ENCODE measurements around the gene SYT8.
"Not testable (repeated sequence)": the region's sequence is repeated elsewhere in the genome, so short reads cannot be mapped to it uniquely, and the experiment has no call there.

SYT8 gene

DNA sequence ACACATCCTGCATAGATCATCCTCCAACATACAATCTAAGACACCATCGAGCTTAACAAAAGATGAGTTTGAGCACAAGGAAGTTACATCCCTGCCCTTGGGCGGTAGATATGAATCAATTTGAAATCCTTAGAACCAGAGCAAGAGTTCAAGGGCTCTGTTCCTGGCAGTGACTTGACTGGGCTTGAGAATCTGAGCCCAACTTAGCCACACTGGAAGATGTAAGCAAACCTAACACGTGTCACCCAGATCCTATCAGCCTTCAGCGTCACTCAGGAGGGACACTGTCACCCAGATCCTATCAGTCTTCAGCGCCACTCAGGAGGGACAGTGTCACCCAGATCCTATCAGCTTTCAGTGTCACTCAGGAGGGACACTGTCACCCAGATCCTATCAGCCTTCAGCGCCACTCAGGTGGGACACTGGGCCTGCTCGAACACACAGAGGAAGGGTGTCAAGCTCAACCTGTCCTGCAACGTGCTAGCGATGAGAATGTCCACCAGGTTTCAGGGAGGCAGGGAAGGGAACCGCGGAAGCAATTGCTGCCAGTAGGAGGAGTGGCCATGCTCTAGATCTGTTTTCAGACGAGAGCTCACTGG is 38.3 kb upstream of the SYT8 start:
- no peak for DNase-seq (ENCODE audit: low read depth)
- no peak overlapping the region for H3K4me3 ChIP-seq (ENCODE audit: low read depth, low read length)
- TF ChIP-seq, protein P1, sequence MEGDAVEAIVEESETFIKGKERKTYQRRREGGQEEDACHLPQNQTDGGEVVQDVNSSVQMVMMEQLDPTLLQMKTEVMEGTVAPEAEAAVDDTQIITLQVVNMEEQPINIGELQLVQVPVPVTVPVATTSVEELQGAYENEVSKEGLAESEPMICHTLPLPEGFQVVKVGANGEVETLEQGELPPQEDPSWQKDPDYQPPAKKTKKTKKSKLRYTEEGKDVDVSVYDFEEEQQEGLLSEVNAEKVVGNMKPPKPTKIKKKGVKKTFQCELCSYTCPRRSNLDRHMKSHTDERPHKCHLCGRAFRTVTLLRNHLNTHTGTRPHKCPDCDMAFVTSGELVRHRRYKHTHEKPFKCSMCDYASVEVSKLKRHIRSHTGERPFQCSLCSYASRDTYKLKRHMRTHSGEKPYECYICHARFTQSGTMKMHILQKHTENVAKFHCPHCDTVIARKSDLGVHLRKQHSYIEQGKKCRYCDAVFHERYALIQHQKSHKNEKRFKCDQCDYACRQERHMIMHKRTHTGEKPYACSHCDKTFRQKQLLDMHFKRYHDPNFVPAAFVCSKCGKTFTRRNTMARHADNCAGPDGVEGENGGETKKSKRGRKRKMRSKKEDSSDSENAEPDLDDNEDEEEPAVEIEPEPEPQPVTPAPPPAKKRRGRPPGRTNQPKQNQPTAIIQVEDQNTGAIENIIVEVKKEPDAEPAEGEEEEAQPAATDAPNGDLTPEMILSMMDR (IDR thresholded peaks at IDR 0.05; ENCODE audit: control insufficient read depth, extremely low read depth, insufficient read depth) = no peak

- DNase-seq (ENCODE audit: low read depth) = no peak
- no peak overlapping the region for H3K4me3 ChIP-seq (ENCODE audit: low read depth, low read length)
- TF ChIP-seq, protein P1 (IDR thresholded peaks at IDR 0.05; ENCODE audit: control insufficient read depth, extremely low read depth, insufficient read depth) = no peak
Measured at GRCh38 chr11:1797391-1798125, 37.2 kb upstream of the SYT8 start.

GRCh38 chr11:1803246-1803645 is 31.5 kb upstream of the SYT8 start:
- TF ChIP-seq, protein P1 (IDR thresholded peaks at IDR 0.05; ENCODE audit: control insufficient read depth, extremely low read depth, insufficient read depth) = no peak
- DNase-seq (ENCODE audit: low read depth) = no peak
- no peak overlapping the region for H3K4me3 ChIP-seq (ENCODE audit: low read depth, low read length)

- DNase-seq (ENCODE audit: low read depth); H3K4me3 ChIP-seq (ENCODE audit: low read depth, low read length): not testable (repeated sequence)
Measured at GRCh38 chr11:1803835-1804519, 30.8 kb upstream of the SYT8 start.

DNA sequence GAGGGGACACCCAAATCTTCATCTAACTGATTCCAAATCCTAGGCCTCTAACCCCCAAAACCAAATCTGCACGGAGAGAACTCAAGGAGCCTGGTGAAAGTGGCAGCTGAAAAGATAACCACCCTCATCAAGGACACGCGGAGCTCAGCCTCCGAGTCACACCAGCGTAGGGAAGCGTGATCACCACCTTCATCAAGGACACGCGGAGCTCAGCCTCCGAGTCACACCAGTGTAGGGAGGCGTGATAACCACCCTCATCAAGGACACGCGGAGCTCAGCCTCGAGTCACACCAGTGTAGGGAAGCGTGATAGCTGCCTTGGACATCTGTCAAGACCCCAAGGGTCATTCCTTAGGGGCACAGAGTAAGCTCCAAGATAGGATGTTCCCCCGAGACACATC is 29.3 kb upstream of the SYT8 start:
- TF ChIP-seq, protein P1 (IDR thresholded peaks at IDR 0.05; ENCODE audit: control insufficient read depth, extremely low read depth, insufficient read depth) = no peak
- no peak for DNase-seq (ENCODE audit: low read depth)
- H3K4me3 ChIP-seq (ENCODE audit: low read depth, low read length) = no peak overlapping the region

DNA sequence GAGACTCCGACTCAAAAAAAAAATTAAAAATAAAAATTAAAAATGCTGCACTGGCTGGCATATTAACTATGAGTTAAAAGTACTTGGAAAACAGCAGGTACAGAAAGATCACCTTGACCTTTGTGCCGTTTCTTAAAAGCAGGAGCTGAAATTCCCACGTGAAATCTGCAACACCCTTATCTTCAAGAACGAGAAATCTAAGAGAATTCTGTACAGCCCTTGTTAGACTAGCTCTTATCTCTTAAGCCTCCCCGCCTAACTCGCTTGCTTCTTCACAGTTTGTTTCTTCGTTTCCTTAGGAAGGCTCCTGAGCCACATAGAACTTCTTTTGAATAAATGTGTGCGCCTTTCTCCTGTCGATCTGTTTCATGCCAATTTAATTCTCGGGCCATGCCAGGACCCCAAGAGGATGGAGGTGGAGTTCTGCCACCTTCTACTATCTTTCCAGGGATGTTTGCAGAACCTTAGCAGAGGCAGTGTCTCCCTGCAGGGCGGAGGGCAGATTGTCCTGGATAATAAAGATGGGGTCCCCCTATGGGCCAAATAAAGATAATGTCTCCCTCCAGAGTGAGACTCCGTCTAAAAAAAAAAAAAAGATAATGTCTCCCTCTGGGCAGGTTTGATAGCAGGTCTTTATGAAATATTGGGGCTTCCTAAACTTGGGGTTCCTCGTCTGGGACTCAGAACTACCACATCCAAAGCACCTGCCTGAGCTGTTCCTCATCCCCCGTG is 27.4 kb upstream of the SYT8 start:
- no peak for DNase-seq (ENCODE audit: low read depth)
- TF ChIP-seq, protein P1 (IDR thresholded peaks at IDR 0.05; ENCODE audit: control insufficient read depth, extremely low read depth, insufficient read depth) = no peak
- H3K4me3 ChIP-seq (ENCODE audit: low read depth, low read length) = no peak overlapping the region

DNA sequence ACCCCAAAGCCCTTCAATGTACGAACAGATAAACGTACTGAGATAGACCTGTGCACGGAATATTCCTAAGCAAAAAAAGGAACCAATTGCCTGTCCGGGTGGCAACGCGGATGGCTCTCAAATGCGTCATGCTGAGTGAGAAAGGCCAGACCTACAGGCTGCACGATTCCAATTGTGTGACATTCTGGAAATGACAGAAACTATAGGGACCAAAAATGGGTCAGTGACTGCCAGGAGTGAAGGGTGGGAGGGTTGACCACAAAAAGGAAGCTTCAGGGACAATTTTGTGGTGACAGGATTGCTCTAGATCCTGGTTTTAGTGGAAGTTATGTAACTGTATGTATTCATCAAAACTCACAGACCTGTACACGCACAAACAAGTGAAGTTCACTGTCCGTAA is 24.0 kb upstream of the SYT8 start:
- TF ChIP-seq, protein P1 (IDR thresholded peaks at IDR 0.05; ENCODE audit: control insufficient read depth, extremely low read depth, insufficient read depth) = no peak
- H3K4me3 ChIP-seq (ENCODE audit: low read depth, low read length) = no peak overlapping the region
- no peak for DNase-seq (ENCODE audit: low read depth)
